K562 (cell line): Measurements from ENCODE around the gene DGCR2. TPM values are rescaled to one million over a fixed set of nuclear protein-coding genes. Genes with fewer than 3 reads are reported as not detected.

Experiments used
- ATAC-seq: fragments of 200-7000 bp; cut with Tn5 transposase; 3 replicates; pipeline ENCODE4 v1.9.1; 2020; ENCODE audit warnings: moderate library complexity
- BruUV-seq: library from RNA; stranded (reverse); fragments of 400-500 nt; replicated peaks from 2 replicates; lab custom pipeline; 2021; lab: Mats Ljungman, UMichigan
- CTCF ChIA-PET: fragments of 300-600 bp; formaldehyde crosslinking; extraction: SDS; loops from one replicate; lab custom pipeline; 2021; ENCODE audit warnings: low intra/inter-chr PET ratio; lab: Yijun Ruan, JAX
- POLR2A ChIA-PET: fragments of 300-600, 350-650 bp; sonication (Branson Sonifier 250); formaldehyde crosslinking; extraction: SDS; loops from one replicate; lab custom pipeline; 2021; ENCODE audit warnings: antibody characterized with exemption, inconsistent platforms; lab: Yijun Ruan, JAX
- DNase-seq, 4 experiments: peaks; one replicate each; pipeline versions ENCODE4 v3.0.0 to v3.0.0-alpha.2; 2011 to 2018; ENCODE audit warnings: low spot score in 3 of 4, mixed read lengths in 3 of 4; ENCODE audit errors: extremely low read depth in 1 of 4
- FAIRE-seq: peaks from 2 replicates; lab custom pipeline; 2011; peaks lifted over from hg19 to GRCh38; lab: Jason Lieb, UNC
- H2AFZ ChIP-seq: 2 replicates; pipeline ENCODE4 v1.6.0; 2011; ENCODE audit warnings: low read depth, low read length, control low read depth, inconsistent platforms
- H3K27ac ChIP-seq: fragments of 200-600 bp; 3 replicates; pipeline ENCODE4 v1.8.0; 2011; ENCODE audit warnings: low read depth, mild to moderate bottlenecking, control low read depth, inconsistent platforms, low read length, moderate library complexity, mixed read lengths; ENCODE audit errors: extremely low read depth
- H3K27me3 ChIP-seq, 2 experiments: fragments of 300-600 bp in 1 of 2; 2 replicates in 1 of 2; 3 replicates in 1 of 2; pipeline versions ENCODE4 v1.6.0 to v1.8.0; 2011; ENCODE audit warnings: inconsistent platforms in 2 of 2, low read length in 2 of 2, mild to moderate bottlenecking in 1 of 2, mixed read lengths in 1 of 2, moderate library complexity in 1 of 2; ENCODE audit not compliant: control insufficient read depth in 2 of 2, insufficient read depth in 2 of 2
- H3K36me3 ChIP-seq: fragments of 300-600 bp; 3 replicates; pipeline ENCODE4 v1.8.0; 2011; ENCODE audit warnings: mild to moderate bottlenecking, low read length, inconsistent platforms; ENCODE audit not compliant: control insufficient read depth, insufficient read depth
- H3K4me1 ChIP-seq, 2 experiments: fragments of 200-600 bp in 1 of 2; replicated peaks in 1 of 2; 2 replicates in 1 of 2; 3 replicates in 1 of 2; pipeline versions ENCODE4 v1.5.1 to v1.8.0; 2011; ENCODE audit warnings: inconsistent platforms in 2 of 2, low read length in 2 of 2, mild to moderate bottlenecking in 1 of 2, mixed read lengths in 1 of 2, moderate library complexity in 1 of 2; ENCODE audit not compliant: control insufficient read depth in 2 of 2, insufficient read depth in 2 of 2
- H3K4me2 ChIP-seq: 2 replicates; pipeline ENCODE4 v1.6.1; 2011; ENCODE audit warnings: low read length, control low read depth, inconsistent platforms, mixed read lengths; ENCODE audit not compliant: insufficient read depth
- H3K4me3 ChIP-seq: fragments of 200-600 bp; sonication (generic), shearing (Covaris generic); 2 replicates; pipeline ENCODE4 v1.5.1; 2016; ENCODE audit warnings: control low read depth, inconsistent platforms
- H3K79me2 ChIP-seq: fragments of 200-600 bp; 3 replicates; pipeline ENCODE4 v1.8.0; 2011; ENCODE audit warnings: low read length, inconsistent platforms; ENCODE audit not compliant: control insufficient read depth, insufficient read depth
- H3K9ac ChIP-seq, 2 experiments: 2 replicates each; pipeline versions ENCODE4 v1.6.0 to v1.6.1; 2011; ENCODE audit warnings: low read depth in 2 of 2, low read length in 2 of 2, control low read depth in 1 of 2, inconsistent platforms in 1 of 2, mild to moderate bottlenecking in 1 of 2, mixed read lengths in 1 of 2; ENCODE audit not compliant: insufficient read depth in 1 of 2
- H3K9me1 ChIP-seq: one replicate; pipeline ENCODE4 v1.6.0; 2011; ENCODE audit warnings: inconsistent platforms, mild to moderate bottlenecking, low read length, moderate library complexity; ENCODE audit not compliant: control insufficient read depth, insufficient read depth
- H3K9me3 ChIP-seq: replicated peaks from 2 replicates; pipeline ENCODE4 v1.5.1; 2011; ENCODE audit warnings: low read depth, low read length, inconsistent platforms; ENCODE audit not compliant: control insufficient read depth, insufficient read depth
- H4K20me1 ChIP-seq: replicated peaks from 2 replicates; pipeline ENCODE4 v1.6.1; 2011; ENCODE audit warnings: low read length, inconsistent platforms, mixed read lengths; ENCODE audit not compliant: control insufficient read depth, insufficient read depth
- ETS1 ChIP-seq: conservative IDR thresholded peaks from 2 replicates; pipeline ENCODE4 v1.6.1; 2011; ENCODE audit warnings: low read depth, mild to moderate bottlenecking, low read length; ENCODE audit not compliant: control insufficient read depth
- MAZ ChIP-seq, 2 experiments: fragments of 450-650 bp in 1 of 2; sonication (generic) in 1 of 2; formaldehyde crosslinking; IDR thresholded peaks in 1 of 2; conservative IDR thresholded peaks in 1 of 2; 2 replicates each; pipeline versions ENCODE4 v1.4.0 to v1.5.0; 2020; ENCODE audit warnings: mild to moderate bottlenecking in 1 of 2, missing genetic modification reagents in 1 of 2
- POLR2B ChIP-seq: fragments of 450-650 bp; IDR thresholded peaks from 2 replicates; pipeline ENCODE4 v1.6.1; 2018; ENCODE audit warnings: low read depth; ENCODE audit not compliant: partially characterized antibody
- POLR2H ChIP-seq: IDR thresholded peaks from 2 replicates; pipeline ENCODE4 v1.6.1; 2016; ENCODE audit warnings: missing genetic modification characterization, low read depth, mild to moderate bottlenecking, control low read depth, missing compliant biosample characterization, moderate library complexity
- PRPF4 ChIP-seq: fragments of 200-400 bp; formaldehyde crosslinking; IDR thresholded peaks from one replicate; pipeline ENCODE4 v1.6.1; 2017; ENCODE audit warnings: low read length, low read depth, mild to moderate bottlenecking; ENCODE audit not compliant: insufficient read depth, poor library complexity, severe bottlenecking
- RAD21 ChIP-seq, 2 experiments: fragments of 250-450 bp in 1 of 2; fragments of 450-650 bp in 1 of 2; sonication (Bioruptor Pico) in 1 of 2; formaldehyde crosslinking in 1 of 2; IDR thresholded peaks in 1 of 2; conservative IDR thresholded peaks in 1 of 2; 2 replicates each; pipeline versions ENCODE4 v1.4.0 to v1.8.0; 2020 to 2022; ENCODE audit warnings: mild to moderate bottlenecking in 2 of 2, moderate library complexity in 1 of 2
- TCF15 ChIP-seq: fragments of 250-450 bp; sonication (Bioruptor Pico); IDR thresholded peaks from 2 replicates; pipeline ENCODE4 v1.8.0; 2022; ENCODE audit warnings: moderate library complexity, mild to moderate bottlenecking, inconsistent platforms
- TCF7 ChIP-seq: sonication (generic); IDR thresholded peaks from 2 replicates; pipeline ENCODE4 v1.6.1; 2016; ENCODE audit warnings: antibody characterized with exemption, borderline replicate concordance
- TRIM24 ChIP-seq, 2 experiments: fragments of 450-650 bp; IDR thresholded peaks; 2 replicates each; pipeline ENCODE4 v1.6.1; 2016
- ZBTB2 ChIP-seq: fragments of 450-650 bp; IDR thresholded peaks from 2 replicates; pipeline ENCODE4 v1.6.1; 2016; ENCODE audit warnings: antibody characterized with exemption
- ZBTB49 ChIP-seq: sonication (generic); formaldehyde crosslinking; IDR thresholded peaks from 2 replicates; pipeline ENCODE4 v1.8.0; 2022; ENCODE audit warnings: missing genetic modification reagents, mild to moderate bottlenecking, borderline replicate concordance
- ZNF24 ChIP-seq: fragments of 450-650 bp; IDR thresholded peaks from 2 replicates; pipeline ENCODE4 v1.6.1; 2016
- ZNF398 ChIP-seq: fragments of 250-450 bp; sonication (Bioruptor Pico); IDR thresholded peaks from 2 replicates; pipeline ENCODE4 v1.8.0; 2021; ENCODE audit warnings: moderate library complexity, mild to moderate bottlenecking, inconsistent platforms
- ZNF57 ChIP-seq: fragments of 450-650 bp; formaldehyde crosslinking; IDR thresholded peaks from 2 replicates; pipeline ENCODE4 v1.4.0; 2020; ENCODE audit warnings: mild to moderate bottlenecking, moderate library complexity
- WGBS: fragments of 100-300 bp; shearing (Covaris generic); methylation state at CpG from one replicate; pipeline ENCODE4 v1.1.6; 2016; ENCODE audit warnings: low coverage, mixed read lengths; ENCODE audit not compliant: insufficient coverage; ENCODE audit errors: missing lambda C conversion rate; 5-methylcytosine and 5-hydroxymethylcytosine counted together
- in situ Hi-C: fragments of 300-500 bp; cut with MboI; formaldehyde crosslinking; loops from 4 replicates; pipeline ENCODE4 v1.15.0; 2018; ENCODE audit warnings: inconsistent platforms, mixed read lengths
- intact Hi-C: fragments of 100-400 bp; cut with micrococcal nuclease; formaldehyde crosslinking; loops from 2 replicates; pipeline ENCODE4 v1.14.2; 2022
- polyA plus RNA-seq, 8 experiments: library from polyadenylated mRNA; depleted of rRNA in 4 of 8; stranded (reverse) in 5 of 8; unstranded in 3 of 8; fragments of >200 nt; fragmentation: Nextera tagmentation in 2 of 8; fragmentation: Illumina TruSeq in 1 of 8; extraction: Ambion mirVana in 2 of 8; extraction: Trizol in 1 of 8; gene quantifications; 2 replicates each; pipeline versions ENCODE4 v1.2.1 to v1.2.3, GENCODE V29; 2011 to 2014; ENCODE audit warnings: inconsistent platforms in 1 of 8, missing spikeins in 1 of 8
- total RNA-seq, 7 experiments: library from RNA; depleted of rRNA in 6 of 7; stranded (reverse); fragments of >200 nt in 6 of 7; fragmentation: Illumina TruSeq in 2 of 7; extraction: Trizol in 2 of 7; gene quantifications; 2 replicates each; pipeline versions ENCODE4 v1.2.1 to v1.2.3, GENCODE V29; 2011 to 2021; ENCODE audit warnings: low replicate concordance in 1 of 7

DGCR2 gene
- total and polyA plus RNA-seq, 9 of the 15 experiments (the other 6 are each of a cell fraction or from before 2014, with no cell fraction given), result 0.69 to 101 (median 56.4) TPM

GRCh38 chr22:19090586-19091127 is 31.6 kb downstream of the DGCR2 start:
- peaks cover 9% of the 10 kb centered on the region; the same call in 2 of the 3 replicates for H3K79me2 ChIP-seq
- no peak for FAIRE-seq
- in situ Hi-C loops, result no loop called here
- TF ChIP-seq ZNF57 (CRISPR knock-in tag), result no peak
- no peak for TF ChIP-seq ZNF24
- TF ChIP-seq ETS1, result no peak
- no peak for TF ChIP-seq TCF15 (CRISPR knock-in tag)
- TF ChIP-seq POLR2B, result peak; percentile 40
- TF ChIP-seq TCF7, result no peak
- no peak for TF ChIP-seq TRIM24 (IDR thresholded peaks at IDR 0.05)
- peak; percentile 65 for TF ChIP-seq POLR2H (tag)
- TF ChIP-seq MAZ (CRISPR knock-in tag; conservative IDR thresholded peaks at IDR 0.05 in 1 of 2, IDR thresholded peaks at IDR 0.05 in 1 of 2), result no peak
- TF ChIP-seq RAD21 (CRISPR knock-in tag; conservative IDR thresholded peaks at IDR 0.05 in 1 of 2, IDR thresholded peaks at IDR 0.05 in 1 of 2), result no peak
- TF ChIP-seq ZNF398 (CRISPR knock-in tag), result peak; percentile 55
- peak; percentile 33; the same call in 1 of the 2 replicates for TF ChIP-seq ZBTB2
- no peak for TF ChIP-seq PRPF4
- TF ChIP-seq ZBTB49 (CRISPR knock-in tag), result no peak

More at GRCh38 chr22:19090586-19091127, 31.6 kb downstream of the DGCR2 start:
- Histone ChIP-seq H3K4me3 (no peak overlapping the region), H3K27ac (no peak overlapping the region), H4K20me1 (peaks cover 7% of the 10 kb centered on the region), H3K36me3 (peaks cover 30% of the 10 kb centered on the region; the same call in 2 of the 3 replicates), H3K4me2 (no peak overlapping the region), H3K9ac (no peak overlapping the region), H3K9me3 (no peaks in the 10 kb centered on the region), H3K27me3 (no peaks in the 10 kb centered on the region), H3K4me1 (peaks cover 7 to 15% of the 10 kb centered on the region in 2 experiments), H3K9me1 (peaks cover 7% of the 10 kb centered on the region), H2AFZ (no peak overlapping the region)
- no peak for ATAC-seq
- peak in 1 of 4 experiments; percentile 21 for DNase-seq
- ChIA-PET CTCF (no interaction called here), POLR2A (interaction anchor here (0.6 to 4.3 kb wide), 8 partner anchors 9 to 842 kb away, joined by 3 to 22 read pairs (median 7); partner anchors contain the start of gene ESS2)
- 35% methylated on average over 3 of the region's 3 CpGs for WGBS
- BruUV-seq, result no TSS peak
- intact Hi-C loops, result no loop called here
